ENCODE data around the gene ADGRG4. TPM values are rescaled to one million over a fixed set of nuclear protein-coding genes. Genes with fewer than 3 reads are reported as not detected.

ADGRG4 gene
- polyA plus RNA-seq, 3 donors = not detected

GRCh38 chrX:136386826-136387225 is 86.1 kb downstream of the ADGRG4 start:
- Mint-ChIP-seq H3K27ac (no peak overlapping the region), H3K27me3 (ENCODE audit: low read depth in 3 of 3) (peaks cover 0 to 4% (median 1%) of the 10 kb centered on the region in 3 donors), H3K4me3 (no peak overlapping the region)

GRCh38 chrX:136387951-136388502 is 87.3 kb downstream of the ADGRG4 start:
- Mint-ChIP-seq H3K4me3 (no peak overlapping the region), H3K27me3 (ENCODE audit: low read depth in 3 of 3) (peaks cover 0 to 4% (median 0%) of the 10 kb centered on the region in 3 donors), H3K4me1 (peaks cover 11% of the 10 kb centered on the region), H3K36me3 (no peaks in the 10 kb centered on the region), H3K27ac (no peak overlapping the region), H3K9me3 (peaks cover 0 to 9% (median 0%) of the 10 kb centered on the region in 7 donors)
- Histone ChIP-seq H2AFZ (ENCODE audit: insufficient read depth, low read depth, low read length, poor library complexity, severe bottlenecking) (no peak overlapping the region), H3K36me3 (replicated peaks in 1 of 2; ENCODE audit: control insufficient read depth in 1 of 2, insufficient read depth in 2 of 2, low read length in 2 of 2) (no peaks in the 10 kb centered on the region), H3K4me2 (replicated peaks; ENCODE audit: extremely low read depth, low read length, poor library complexity, severe bottlenecking) (no peak overlapping the region), H3K27me3 (ENCODE audit: control insufficient read depth in 2 of 2, insufficient read depth in 2 of 2, low read length in 2 of 2) (no peaks in the 10 kb centered on the region), H3K9me3 (replicated peaks in 1 of 2; ENCODE audit: control insufficient read depth in 1 of 2, insufficient read depth in 1 of 2, low read length in 2 of 2) (no peaks in the 10 kb centered on the region), H3K79me2 (ENCODE audit: insufficient read depth, low read length) (no peaks in the 10 kb centered on the region), H4K20me1 (ENCODE audit: insufficient read depth, low read length) (no peaks in the 10 kb centered on the region), H3K4me1 (ENCODE audit: control insufficient read depth in 1 of 2, insufficient read depth in 2 of 2, low read length in 2 of 2) (peaks cover 0 to 7% of the 10 kb centered on the region in 2 donors), H3K9ac (ENCODE audit: insufficient read depth, low read length, poor library complexity, severe bottlenecking) (no peak overlapping the region), H3K4me3 (replicated peaks in 1 of 3; ENCODE audit: low read depth in 2 of 3, low read length in 3 of 3) (no peak overlapping the region), H3K27ac (ENCODE audit: low read depth in 1 of 2, low read length in 2 of 2) (no peak overlapping the region)
- intact Hi-C loops (cut with micrococcal nuclease) = no loop called here
- WGBS (ENCODE audit: insufficient coverage) = no CpG with 5 or more reads among the region's 3 CpGs
- DNase-seq = no peak
- no peak for TF ChIP-seq CTCF (IDR thresholded peaks at IDR 0.05)

More at GRCh38 chrX:136386826-136387225, 86.1 kb downstream of the ADGRG4 start:
- Mint-ChIP-seq H3K9me3 (peaks cover 0 to 9% (median 0%) of the 10 kb centered on the region in 7 donors), H3K36me3 (no peaks in the 10 kb centered on the region), H3K4me1 (peaks cover 11% of the 10 kb centered on the region)
- Histone ChIP-seq H3K4me1 (ENCODE audit: control insufficient read depth in 1 of 2, insufficient read depth in 2 of 2, low read length in 2 of 2) (peaks cover 0 to 7% of the 10 kb centered on the region in 2 donors), H3K4me2 (replicated peaks; ENCODE audit: extremely low read depth, low read length, poor library complexity, severe bottlenecking) (no peak overlapping the region), H3K36me3 (replicated peaks in 1 of 2; ENCODE audit: control insufficient read depth in 1 of 2, insufficient read depth in 2 of 2, low read length in 2 of 2) (no peaks in the 10 kb centered on the region), H2AFZ (ENCODE audit: insufficient read depth, low read depth, low read length, poor library complexity, severe bottlenecking) (no peak overlapping the region), H3K9me3 (replicated peaks in 1 of 2; ENCODE audit: control insufficient read depth in 1 of 2, insufficient read depth in 1 of 2, low read length in 2 of 2) (no peaks in the 10 kb centered on the region), H3K27ac (ENCODE audit: low read depth in 1 of 2, low read length in 2 of 2) (no peak overlapping the region), H3K4me3 (replicated peaks in 1 of 3; ENCODE audit: low read depth in 2 of 3, low read length in 3 of 3) (no peak overlapping the region), H4K20me1 (ENCODE audit: insufficient read depth, low read length) (no peaks in the 10 kb centered on the region), H3K9ac (ENCODE audit: insufficient read depth, low read length, poor library complexity, severe bottlenecking) (no peak overlapping the region), H3K27me3 (ENCODE audit: control insufficient read depth in 2 of 2, insufficient read depth in 2 of 2, low read length in 2 of 2) (no peaks in the 10 kb centered on the region), H3K79me2 (ENCODE audit: insufficient read depth, low read length) (no peaks in the 10 kb centered on the region)
- WGBS (ENCODE audit: insufficient coverage) = no CpG with 5 or more reads among the region's 2 CpGs
- intact Hi-C loops (cut with micrococcal nuclease) = no loop called here
- DNase-seq = no peak
- no peak for TF ChIP-seq CTCF (IDR thresholded peaks at IDR 0.05)
